Mesenchymal stem cell (in vitro differentiated cells and primary cell): ENCODE measurements around the gene MOBP.

Experiments used
- DNase-seq: peaks from one replicate; pipeline ENCODE4 v3.0.0-alpha.2; 2013
- H2AFZ ChIP-seq: one replicate; pipeline ENCODE4 v1.6.1; 2013; ENCODE audit warnings: low read depth, mild to moderate bottlenecking, control low read depth, inconsistent platforms, low read length, moderate library complexity
- H2AK5ac ChIP-seq: 2 replicates; pipeline ENCODE4 v1.6.1; 2013; ENCODE audit warnings: low read length, moderate library complexity, mild to moderate bottlenecking, inconsistent platforms; ENCODE audit not compliant: severe bottlenecking
- H2BK120ac ChIP-seq: one replicate; pipeline ENCODE4 v1.6.1; 2013; ENCODE audit warnings: low read depth, mild to moderate bottlenecking, inconsistent platforms, low read length, moderate library complexity
- H2BK12ac ChIP-seq, 2 experiments: one replicate each; pipeline ENCODE4 v1.6.1; 2013; ENCODE audit warnings: inconsistent platforms in 2 of 2, low read length in 2 of 2, mild to moderate bottlenecking in 2 of 2, moderate library complexity in 2 of 2, control low read depth in 1 of 2
- H2BK15ac ChIP-seq: one replicate; pipeline ENCODE4 v1.6.1; 2013; ENCODE audit warnings: mild to moderate bottlenecking, low read depth, inconsistent platforms; ENCODE audit not compliant: poor library complexity, severe bottlenecking
- H2BK5ac ChIP-seq: 2 replicates; pipeline ENCODE4 v1.6.1; 2013; ENCODE audit warnings: low read depth, mild to moderate bottlenecking, low read length, control low read depth, inconsistent platforms; ENCODE audit not compliant: poor library complexity, severe bottlenecking
- H3K14ac ChIP-seq, 2 experiments: one replicate each; pipeline ENCODE4 v1.6.1; 2013; ENCODE audit warnings: inconsistent platforms in 2 of 2, low read length in 2 of 2, control low read depth in 1 of 2, mild to moderate bottlenecking in 1 of 2, moderate library complexity in 1 of 2
- H3K18ac ChIP-seq, 2 experiments: one replicate each; pipeline ENCODE4 v1.6.1; 2013; ENCODE audit warnings: inconsistent platforms in 2 of 2, low read length in 2 of 2, control low read depth in 1 of 2, low read depth in 1 of 2, mild to moderate bottlenecking in 1 of 2
- H3K23ac ChIP-seq, 2 experiments: one replicate each; pipeline ENCODE4 v1.6.1; 2013; ENCODE audit warnings: inconsistent platforms in 2 of 2, low read length in 2 of 2, mild to moderate bottlenecking in 2 of 2, moderate library complexity in 2 of 2, control low read depth in 1 of 2
- H3K27ac ChIP-seq: 2 replicates; pipeline ENCODE4 v1.5.1; 2013; ENCODE audit warnings: mild to moderate bottlenecking, moderate library complexity, low read length, control low read depth, inconsistent platforms; ENCODE audit not compliant: poor library complexity, severe bottlenecking
- H3K27me3 ChIP-seq, 2 experiments: 2 replicates each; pipeline versions ENCODE4 v1.6.1 to v1.7.0; 2013; ENCODE audit warnings: low read length in 2 of 2, mild to moderate bottlenecking in 2 of 2, moderate library complexity in 2 of 2, control low read depth in 1 of 2, inconsistent platforms in 1 of 2; ENCODE audit not compliant: control insufficient read depth in 1 of 2, insufficient read depth in 1 of 2
- H3K36me3 ChIP-seq, 2 experiments: 2 replicates each; pipeline versions ENCODE4 v1.6.1 to v1.7.0; 2013; ENCODE audit warnings: low read length in 2 of 2, control low read depth in 1 of 2, inconsistent platforms in 1 of 2, low read depth in 1 of 2, mild to moderate bottlenecking in 1 of 2; ENCODE audit not compliant: insufficient read depth in 2 of 2, control insufficient read depth in 1 of 2
- H3K4ac ChIP-seq, 2 experiments: one replicate each; pipeline ENCODE4 v1.6.1; 2013; ENCODE audit warnings: inconsistent platforms in 2 of 2, low read length in 2 of 2, mild to moderate bottlenecking in 2 of 2, moderate library complexity in 2 of 2, control low read depth in 1 of 2, low read depth in 1 of 2
- H3K4me1 ChIP-seq: 2 replicates; pipeline ENCODE4 v1.6.1; 2013; ENCODE audit warnings: low read depth, low read length, control low read depth; ENCODE audit not compliant: control insufficient read depth, insufficient read depth
- H3K4me2 ChIP-seq: 2 replicates; pipeline ENCODE4 v1.6.1; 2013; ENCODE audit warnings: low read length, mild to moderate bottlenecking, inconsistent platforms; ENCODE audit not compliant: poor library complexity, severe bottlenecking
- H3K4me3 ChIP-seq, 2 experiments: 2 replicates each; pipeline versions ENCODE4 v1.5.1 to v1.7.0; 2013; ENCODE audit warnings: low read length in 2 of 2, mild to moderate bottlenecking in 2 of 2, control low read depth in 1 of 2, low read depth in 1 of 2; ENCODE audit not compliant: insufficient read depth in 1 of 2
- H3K79me1 ChIP-seq: replicated peaks from 2 replicates; pipeline ENCODE4 v1.6.1; 2013; ENCODE audit warnings: mild to moderate bottlenecking, control low read depth, low read length, inconsistent platforms; ENCODE audit not compliant: poor library complexity, severe bottlenecking
- H3K9ac ChIP-seq: 2 replicates; pipeline ENCODE4 v1.7.0; 2013; ENCODE audit warnings: mild to moderate bottlenecking, low read length, moderate library complexity
- H3K9me3 ChIP-seq: 2 replicates; pipeline ENCODE4 v1.7.0; 2013; ENCODE audit warnings: mild to moderate bottlenecking, low read length; ENCODE audit not compliant: control insufficient read depth
- H4K8ac ChIP-seq: one replicate; pipeline ENCODE4 v1.6.1; 2013; ENCODE audit warnings: inconsistent platforms, mild to moderate bottlenecking, low read length, moderate library complexity
- H4K91ac ChIP-seq: one replicate; pipeline ENCODE4 v1.6.1; 2013; ENCODE audit warnings: mild to moderate bottlenecking, low read length, inconsistent platforms
- WGBS: methylation state at CpG from one replicate; pipeline ENCODE4 v1.1.7; 2013; ENCODE audit warnings: mixed read lengths; 5-methylcytosine and 5-hydroxymethylcytosine counted together

MOBP gene

DNA sequence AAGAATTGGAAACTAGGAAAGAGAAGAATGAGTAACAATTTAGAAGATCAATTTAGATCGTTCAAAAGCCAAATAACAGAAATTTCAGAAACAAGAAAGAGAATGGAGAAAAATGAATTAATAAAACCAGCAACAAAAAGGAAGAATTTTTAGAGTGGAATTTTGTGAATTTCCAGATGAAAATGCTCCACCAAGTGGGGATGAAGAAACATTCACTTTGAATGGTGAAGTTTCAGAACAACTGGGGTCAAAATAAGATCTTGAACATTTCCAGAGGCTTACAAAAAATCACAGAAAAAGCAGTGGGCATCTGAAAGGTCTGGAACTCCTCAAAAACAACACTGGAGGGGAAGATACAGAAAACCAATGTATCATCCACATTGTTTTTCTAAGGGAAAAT, 4.2 kb upstream of the MOBP start:
- no peak overlapping the region for H4K91ac ChIP-seq
- no peak overlapping the region for H3K4ac ChIP-seq
- H2BK120ac ChIP-seq: no peak overlapping the region
- H2AK5ac ChIP-seq: no peak overlapping the region
- no peak overlapping the region for H4K8ac ChIP-seq
- H3K9ac ChIP-seq: no peak overlapping the region
- no peaks in the 10 kb centered on the region for H3K36me3 ChIP-seq
- no peak overlapping the region for H2BK15ac ChIP-seq
- H3K9me3 ChIP-seq: no peaks in the 10 kb centered on the region
- no peak overlapping the region for H3K18ac ChIP-seq
- no peak overlapping the region for H2AFZ ChIP-seq
- H3K27ac ChIP-seq: no peak overlapping the region
- no peak overlapping the region for H2BK5ac ChIP-seq
- H3K14ac ChIP-seq: no peak overlapping the region
- H3K4me1 ChIP-seq: no peaks in the 10 kb centered on the region
- DNase-seq: no peak
- no peak overlapping the region for H2BK12ac ChIP-seq
- no peak overlapping the region for H3K4me2 ChIP-seq
- no peak overlapping the region for H3K23ac ChIP-seq
- no peak overlapping the region for H3K4me3 ChIP-seq
- WGBS: no CpG with 5 or more reads among the region's 1 CpG
- H3K79me1 ChIP-seq: no peaks in the 10 kb centered on the region
- H3K27me3 ChIP-seq: peaks cover 5% of the 10 kb centered on the region in 2 experiments

DNA sequence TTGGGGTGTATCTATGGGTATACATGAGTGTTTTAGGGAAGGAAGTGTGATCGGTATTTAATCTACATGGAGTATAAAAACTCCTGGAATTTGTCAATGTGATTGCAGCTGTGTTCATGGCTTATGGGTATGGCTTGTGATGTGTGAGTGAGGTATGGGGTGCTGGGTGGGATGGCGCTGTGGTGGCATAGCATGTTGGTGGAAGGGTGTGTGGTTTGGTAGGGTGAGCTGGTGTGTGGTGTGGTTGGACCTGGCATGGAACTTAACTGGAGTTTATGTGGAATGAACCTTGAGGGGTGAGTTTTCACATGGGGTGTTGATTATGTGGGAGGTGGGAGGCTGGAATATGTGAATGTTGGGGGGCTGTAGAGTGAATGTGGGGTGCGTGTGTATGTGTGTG, 492 bp upstream of the MOBP start:
- no peak overlapping the region for H3K4me2 ChIP-seq
- H3K4me3 ChIP-seq: no peak overlapping the region
- no peak overlapping the region for H2BK15ac ChIP-seq
- H3K79me1 ChIP-seq: no peaks in the 10 kb centered on the region
- H3K14ac ChIP-seq: no peak overlapping the region
- 91% methylated on average over 3 of the region's 3 CpGs for WGBS
- DNase-seq: no peak
- no peak overlapping the region for H4K8ac ChIP-seq
- H3K9ac ChIP-seq: no peak overlapping the region
- no peak overlapping the region for H2AFZ ChIP-seq
- H3K23ac ChIP-seq: no peak overlapping the region
- no peak overlapping the region for H3K4ac ChIP-seq
- peaks cover 5 to 8% of the 10 kb centered on the region in 2 experiments for H3K27me3 ChIP-seq
- H2AK5ac ChIP-seq: no peak overlapping the region
- H2BK5ac ChIP-seq: no peak overlapping the region
- no peak overlapping the region for H4K91ac ChIP-seq
- no peak overlapping the region for H3K27ac ChIP-seq
- no peaks in the 10 kb centered on the region for H3K4me1 ChIP-seq
- H3K9me3 ChIP-seq: no peaks in the 10 kb centered on the region
- no peak overlapping the region for H2BK120ac ChIP-seq
- H3K18ac ChIP-seq: no peak overlapping the region
- no peaks in the 10 kb centered on the region for H3K36me3 ChIP-seq
- no peak overlapping the region for H2BK12ac ChIP-seq

DNA sequence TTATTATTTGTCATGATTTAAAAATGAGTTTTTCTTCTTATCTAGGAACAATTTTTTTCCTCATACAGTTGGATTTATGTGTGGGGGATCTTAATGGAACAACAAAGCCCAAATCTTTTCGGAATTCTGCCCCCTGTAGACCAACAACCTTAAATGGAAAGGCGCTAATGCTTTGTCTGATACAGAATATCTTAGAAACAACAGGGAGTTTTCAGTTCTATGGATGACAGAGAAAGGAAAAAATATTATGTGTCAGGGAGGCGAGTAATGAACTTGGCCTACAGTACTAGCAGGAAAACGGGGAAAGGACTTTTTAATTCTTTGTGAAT, 592 bp downstream of the MOBP start:
- H2BK15ac ChIP-seq: no peak overlapping the region
- no peak overlapping the region for H3K4ac ChIP-seq
- H3K9ac ChIP-seq: no peak overlapping the region
- no peak overlapping the region for H2BK5ac ChIP-seq
- H3K4me1 ChIP-seq: no peaks in the 10 kb centered on the region
- no peak overlapping the region for H2BK12ac ChIP-seq
- DNase-seq: no peak
- H3K27ac ChIP-seq: no peak overlapping the region
- H4K8ac ChIP-seq: no peak overlapping the region
- H3K4me2 ChIP-seq: no peak overlapping the region
- no peak overlapping the region for H2AFZ ChIP-seq
- H3K27me3 ChIP-seq: peaks cover 7 to 8% of the 10 kb centered on the region in 2 experiments
- H2BK120ac ChIP-seq: no peak overlapping the region
- no peaks in the 10 kb centered on the region for H3K79me1 ChIP-seq
- no peak overlapping the region for H2AK5ac ChIP-seq
- H3K23ac ChIP-seq: no peak overlapping the region
- no peak overlapping the region for H3K4me3 ChIP-seq
- WGBS: 93% methylated on average over 3 of the region's 4 CpGs
- no peak overlapping the region for H3K18ac ChIP-seq
- no peaks in the 10 kb centered on the region for H3K36me3 ChIP-seq
- H3K14ac ChIP-seq: no peak overlapping the region
- no peaks in the 10 kb centered on the region for H3K9me3 ChIP-seq
- no peak overlapping the region for H4K91ac ChIP-seq

DNA sequence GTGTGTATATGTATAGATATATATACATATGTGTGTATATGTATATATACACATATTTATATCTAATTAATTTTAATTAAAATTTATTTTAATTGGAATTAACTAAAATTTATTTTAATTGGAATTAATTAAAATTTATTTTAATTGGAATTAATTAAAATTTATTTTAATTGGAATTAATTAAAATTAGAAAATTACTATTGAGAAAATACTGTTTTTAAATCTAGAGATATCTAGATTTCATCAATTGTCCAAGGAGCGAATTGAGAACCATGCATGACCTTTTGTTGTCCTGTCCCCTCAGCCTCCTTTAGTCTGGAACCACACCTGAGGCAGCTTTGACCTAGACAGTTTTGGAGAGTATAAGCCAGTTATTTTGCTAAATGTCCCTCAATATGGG, 1.8 kb downstream of the MOBP start:
- Histone ChIP-seq H3K27ac (no peak overlapping the region), H3K4ac (no peak overlapping the region), H3K4me3 (no peak overlapping the region), H3K4me2 (no peak overlapping the region), H3K14ac (no peak overlapping the region), H2AK5ac (no peak overlapping the region), H3K9me3 (no peaks in the 10 kb centered on the region), H3K18ac (no peak overlapping the region), H3K79me1 (no peaks in the 10 kb centered on the region), H3K4me1 (no peaks in the 10 kb centered on the region), H2BK5ac (no peak overlapping the region), H3K36me3 (no peaks in the 10 kb centered on the region), H2AFZ (no peak overlapping the region), H2BK15ac (no peak overlapping the region), H3K9ac (no peak overlapping the region), H2BK120ac (no peak overlapping the region), H4K8ac (no peak overlapping the region), H2BK12ac (no peak overlapping the region), H3K23ac (no peak overlapping the region), H3K27me3 (peaks cover 8 to 15% of the 10 kb centered on the region in 2 experiments), H4K91ac (no peak overlapping the region)
- WGBS: no CpG with 5 or more reads among the region's 1 CpG
- no peak for DNase-seq
